HEK293 (cell line): ENCODE measurements around the gene PIM3.

Experiments used
- CTCF ChIA-PET: fragments of 350-600 bp; formaldehyde crosslinking; extraction: SDS; loops from one replicate; lab custom pipeline; 2021; ENCODE audit warnings: antibody characterized with exemption; lab: Yijun Ruan, JAX
- POLR2A ChIA-PET: fragments of 300-600 bp; formaldehyde crosslinking; extraction: SDS; loops from one replicate; lab custom pipeline; 2020; ENCODE audit warnings: antibody characterized with exemption, inconsistent platforms; lab: Yijun Ruan, JAX
- H3K27ac ChIP-seq: fragments of 200-500 bp; sonication (Bioruptor generic); 2 replicates; pipeline ENCODE4 v1.5.1; 2014; ENCODE audit warnings: low read depth, low read length, control low read depth, inconsistent platforms; ENCODE audit errors: extremely low read depth
- H3K36me3 ChIP-seq, 2 experiments: fragments of 200-500 bp in 1 of 2; sonication (Bioruptor generic) in 1 of 2; 1 replicate in 1 of 2; 2 replicates in 1 of 2; pipeline ENCODE4 v1.5.1; 2014 to 2017; ENCODE audit warnings: inconsistent platforms in 2 of 2, low read length in 2 of 2; ENCODE audit not compliant: control insufficient read depth in 2 of 2, insufficient read depth in 1 of 2
- H3K4me1 ChIP-seq: fragments of 200-500 bp; sonication (Bioruptor generic); 2 replicates; pipeline ENCODE4 v1.5.1; 2014; ENCODE audit warnings: mild to moderate bottlenecking, low read length, inconsistent platforms; ENCODE audit not compliant: control insufficient read depth, insufficient read depth
- H3K4me3 ChIP-seq: 2 replicates; pipeline ENCODE4 v1.5.1; 2011; ENCODE audit warnings: low read depth, mild to moderate bottlenecking, control low read depth, low read length, moderate library complexity
- H3K9me3 ChIP-seq: fragments of 200-500 bp; sonication (Bioruptor generic); 2 replicates; pipeline ENCODE4 v1.5.1; 2014; ENCODE audit warnings: low read depth, low read length, inconsistent platforms; ENCODE audit not compliant: control insufficient read depth, insufficient read depth
- BCL11A ChIP-seq: fragments of 450-650 bp; formaldehyde crosslinking; IDR thresholded peaks from 2 replicates; pipeline ENCODE4 v1.5.1; 2016; ENCODE audit warnings: low read depth, missing biosample characterization, missing genetic modification characterization
- BCL6B ChIP-seq: fragments of 450-650 bp; formaldehyde crosslinking; IDR thresholded peaks from 2 replicates; pipeline ENCODE4 v1.5.1; 2017; ENCODE audit warnings: missing biosample characterization, missing genetic modification characterization
- HIC1 ChIP-seq: fragments of 450-650 bp; formaldehyde crosslinking; IDR thresholded peaks from 2 replicates; pipeline ENCODE4 v1.5.1; 2016; ENCODE audit warnings: missing biosample characterization, missing genetic modification characterization
- MEIS1 ChIP-seq: sonication (generic); formaldehyde crosslinking; IDR thresholded peaks from 2 replicates; pipeline ENCODE4 v1.8.1; 2022; ENCODE audit warnings: missing genetic modification reagents, mild to moderate bottlenecking, borderline replicate concordance
- OVOL3 ChIP-seq: fragments of 450-650 bp; formaldehyde crosslinking; IDR thresholded peaks from 2 replicates; pipeline ENCODE4 v1.5.1; 2016; ENCODE audit warnings: missing biosample characterization, missing genetic modification characterization
- PRDM10 ChIP-seq: fragments of 450-650 bp; formaldehyde crosslinking; IDR thresholded peaks from 2 replicates; pipeline ENCODE4 v1.5.1; 2016; ENCODE audit warnings: missing biosample characterization, missing genetic modification characterization
- PRDM6 ChIP-seq: fragments of 450-650 bp; formaldehyde crosslinking; IDR thresholded peaks from 2 replicates; pipeline ENCODE4 v1.5.1; 2017; ENCODE audit warnings: missing biosample characterization, missing genetic modification characterization
- TRIM28 ChIP-seq: IDR thresholded peaks from 2 replicates; pipeline ENCODE4 v1.6.1; 2011; ENCODE audit warnings: low read length, control low read depth, borderline replicate concordance
- ZBTB20 ChIP-seq: fragments of 450-650 bp; formaldehyde crosslinking; IDR thresholded peaks from 2 replicates; pipeline ENCODE4 v1.5.1; 2016; ENCODE audit warnings: missing biosample characterization, missing genetic modification characterization
- ZIC2 ChIP-seq: fragments of 450-650 bp; formaldehyde crosslinking; IDR thresholded peaks from 2 replicates; pipeline ENCODE4 v1.5.1; 2016; ENCODE audit warnings: missing biosample characterization, missing genetic modification characterization
- ZNF366 ChIP-seq: fragments of 450-650 bp; formaldehyde crosslinking; conservative IDR thresholded peaks from 2 replicates; pipeline ENCODE4 v1.5.1; 2016; ENCODE audit warnings: missing biosample characterization, missing genetic modification characterization
- ZNF473 ChIP-seq: fragments of 450-650 bp; formaldehyde crosslinking; IDR thresholded peaks from 2 replicates; pipeline ENCODE4 v1.5.1; 2017; ENCODE audit warnings: missing biosample characterization, missing genetic modification characterization
- ZNF621 ChIP-seq: fragments of 450-650 bp; formaldehyde crosslinking; IDR thresholded peaks from 2 replicates; pipeline ENCODE4 v1.5.1; 2017; ENCODE audit warnings: missing biosample characterization, missing genetic modification characterization
- ZNF660 ChIP-seq: fragments of 450-650 bp; IDR thresholded peaks from 2 replicates; pipeline ENCODE4 v1.5.1; 2018; ENCODE audit warnings: missing biosample characterization, mild to moderate bottlenecking, missing genetic modification characterization
- ZNF692 ChIP-seq: fragments of 450-650 bp; formaldehyde crosslinking; IDR thresholded peaks from 2 replicates; pipeline ENCODE4 v1.5.1; 2016; ENCODE audit warnings: missing biosample characterization, missing genetic modification characterization
- ZNF785 ChIP-seq: fragments of 450-650 bp; formaldehyde crosslinking; IDR thresholded peaks from 2 replicates; pipeline ENCODE4 v1.5.1; 2016; ENCODE audit warnings: missing biosample characterization, missing genetic modification characterization
- ZXDB ChIP-seq: fragments of 450-650 bp; formaldehyde crosslinking; IDR thresholded peaks from 2 replicates; pipeline ENCODE4 v1.5.1; 2016; ENCODE audit warnings: missing biosample characterization, missing genetic modification characterization

PIM3 gene

GRCh38 chr22:49965091-49966040 lies 4.8 kb downstream of the PIM3 start (continued):
- TF ChIP-seq HIC1 (peak; percentile 27; the same call in 1 of the 2 replicates), ZXDB (no peak), ZNF366 (tag by site-specific recombination) (no peak), OVOL3 (tag by site-specific recombination) (no peak), ZBTB20 (0 out of 2 replicates have a peak, but pooled peaks have one; percentile 41), ZNF660 (tag by site-specific recombination) (no peak), ZIC2 (peak; percentile 60)

- ChIA-PET CTCF (interaction anchor here (0.6 to 2.8 kb wide), 2 partner anchors 64 to 560 kb away, joined by 4 to 7 read pairs; no protein-coding TSS in a partner anchor), POLR2A (interaction anchor here (0.9 to 1.8 kb wide), 5 partner anchors 14 to 64 kb away, joined by 3 to 6 read pairs (median 4); no protein-coding TSS in a partner anchor)
- TF ChIP-seq ZNF621 (tag by site-specific recombination) = no peak
- 0 out of 2 replicates have a peak, but pooled peaks have one; percentile 11 for TF ChIP-seq ZNF692 (tag by site-specific recombination)
- peak; percentile 73 for TF ChIP-seq ZIC2
- no peak for TF ChIP-seq PRDM6 (tag by site-specific recombination)
- no peak for TF ChIP-seq ZNF785 (tag by site-specific recombination)
- TF ChIP-seq MEIS1 (CRISPR knock-in tag) = no peak
- peak; percentile 50 for TF ChIP-seq PRDM10 (tag by site-specific recombination)
- TF ChIP-seq ZNF473 = no peak
- peak; percentile 73; the same call in 1 of the 2 replicates for TF ChIP-seq BCL11A
- no peak for TF ChIP-seq BCL6B (tag by site-specific recombination)
- TF ChIP-seq TRIM28 = no peak
Measured at GRCh38 chr22:49966041-49966773, 5.6 kb downstream of the PIM3 start.

More at GRCh38 chr22:49966041-49966773, 5.6 kb downstream of the PIM3 start:
- Histone ChIP-seq H3K36me3 (peaks cover 10 to 41% of the 10 kb centered on the region in 2 experiments), H3K4me1 (peaks cover 11% of the 10 kb centered on the region), H3K4me3 (no peak overlapping the region), H3K27ac (no peak overlapping the region), H3K9me3 (no peaks in the 10 kb centered on the region)
